ENCODE measurements around the gene GCHFR.

The GCHFR gene

GRCh38 chr15:40755812-40756208, 8.1 kb upstream of the GCHFR start:
- peak in 1 of 2 experiments; percentile 27 for DNase-seq

- peak; percentile 21 to 33 for DNase-seq
These were observed 6.9 kb upstream of the GCHFR start for GRCh38 chr15:40756938-40757337.

DNA sequence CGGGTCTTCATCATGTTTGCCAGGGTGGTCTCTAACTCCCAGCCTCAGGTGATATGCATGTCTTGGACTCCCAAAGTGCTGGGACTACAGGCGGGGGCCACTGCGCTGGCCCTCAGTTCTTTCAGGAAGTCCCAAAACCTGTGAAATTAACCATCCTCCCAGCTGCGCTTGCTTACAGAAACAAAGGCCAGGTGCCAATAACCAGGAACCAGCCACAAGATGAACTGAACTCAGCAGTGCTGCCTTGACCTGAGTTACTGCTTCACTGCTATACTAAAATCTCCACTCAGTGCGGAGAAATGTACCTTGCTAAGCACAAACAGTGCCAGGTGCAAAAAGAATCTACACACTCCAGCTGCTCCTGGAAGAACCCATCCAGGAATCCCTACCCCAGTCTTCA, 3.9 kb upstream of the GCHFR start:
- no peak for DNase-seq

DNA sequence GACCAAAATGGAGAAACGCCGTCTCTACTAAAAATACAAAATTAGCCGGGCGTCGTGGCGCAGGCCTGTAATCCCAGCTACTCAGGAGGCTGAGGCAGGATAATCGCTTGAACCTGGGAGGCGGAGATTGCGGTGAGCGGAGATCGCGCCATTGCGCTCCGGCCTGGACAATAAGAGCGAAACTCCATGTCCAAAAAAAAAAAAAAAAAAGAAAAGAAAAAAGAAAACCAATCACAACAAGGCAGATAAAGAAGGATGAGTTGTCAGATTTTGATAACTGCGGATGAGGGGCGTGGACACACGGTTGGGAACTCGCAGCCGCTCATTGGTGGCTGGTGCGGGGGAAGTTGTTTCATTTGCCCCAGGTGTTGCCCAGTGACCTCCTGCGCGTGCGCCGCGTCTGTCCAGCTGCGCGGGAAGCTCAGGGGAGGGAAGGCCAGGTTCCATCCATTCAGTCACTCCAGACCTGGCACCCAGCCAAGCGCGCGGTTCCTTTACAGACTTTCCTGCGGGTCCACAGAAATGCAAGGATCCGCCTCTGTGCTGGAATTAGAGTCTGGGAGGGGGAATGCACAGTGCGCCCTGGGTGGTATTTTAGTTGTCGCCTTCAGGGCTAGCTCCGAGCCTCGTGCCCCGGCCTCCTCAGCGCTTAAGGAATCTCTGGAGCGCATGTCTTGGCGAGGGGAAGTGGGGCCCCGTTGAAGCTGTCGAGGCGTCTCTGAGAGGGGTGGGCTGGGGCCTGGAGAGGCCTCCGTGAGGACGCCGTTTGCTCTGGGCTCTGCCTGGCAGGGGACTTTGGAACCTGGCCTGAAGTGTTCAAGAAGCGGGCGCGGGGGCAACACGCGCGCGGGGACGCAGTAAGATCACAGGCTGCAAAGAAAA, 708 bp upstream of the GCHFR start:
- peak; percentile 61 to 85 for DNase-seq

- DNase-seq = peak in 1 of 2 experiments; percentile 54
These were observed 798 bp downstream of the GCHFR start for GRCh38 chr15:40764629-40765103.

- DNase-seq = no peak
These were observed 2.4 kb downstream of the GCHFR start for GRCh38 chr15:40766194-40766815.

- no peak for DNase-seq
These were observed 3.3 kb downstream of the GCHFR start for GRCh38 chr15:40766906-40767837.

- DNase-seq = no peak
These were observed 4.1 kb downstream of the GCHFR start for GRCh38 chr15:40767838-40768500.

- no peak for DNase-seq
These were observed 4.8 kb downstream of the GCHFR start for GRCh38 chr15:40768521-40769273.

DNA sequence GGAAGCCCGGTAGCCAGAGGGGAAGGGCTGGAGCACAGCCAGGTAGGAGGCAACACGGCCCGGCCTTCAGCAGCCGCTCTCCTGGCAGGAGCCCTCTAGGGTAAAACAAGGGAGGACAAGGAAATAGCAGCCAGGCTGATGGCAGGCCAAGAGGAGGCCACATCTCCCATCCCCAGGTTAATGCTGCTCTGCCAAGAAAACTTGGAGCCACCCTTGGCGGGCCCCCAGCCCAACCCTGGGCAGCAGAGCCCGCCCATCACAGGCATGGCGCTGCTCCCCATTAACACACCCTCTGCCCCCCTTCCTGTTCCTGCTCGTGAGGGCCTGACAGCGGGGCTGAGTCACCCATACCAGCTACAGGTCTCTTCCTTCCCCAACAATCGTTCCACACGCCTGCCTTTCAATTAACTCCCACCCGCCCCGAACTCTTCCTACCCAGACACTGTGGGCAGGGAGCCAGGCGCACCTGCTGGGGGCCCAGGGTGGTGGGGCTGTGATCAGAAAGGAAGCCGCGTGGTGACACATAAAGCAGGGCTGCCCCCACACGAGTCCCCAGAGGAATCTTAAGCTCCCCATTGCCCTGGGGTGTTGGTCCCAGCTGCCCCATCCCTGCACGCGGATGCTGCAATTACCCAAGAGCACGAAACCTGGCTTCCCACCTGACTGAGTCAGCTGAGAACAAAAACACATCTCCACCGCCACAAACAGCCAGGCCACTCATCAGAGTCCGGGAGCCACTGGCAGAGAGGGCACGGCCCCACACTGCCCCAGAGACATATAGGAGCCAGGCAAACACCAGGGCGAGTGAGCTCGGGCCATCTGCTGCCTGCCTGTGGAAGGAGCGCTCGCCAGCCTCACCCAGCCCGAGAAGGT, 5.6 kb downstream of the GCHFR start, which contains the start of gene C15orf62:
Gene C15orf62 (plus strand): TSS at position 707 of the 873 bp plus-strand sequence. CDS start 516 bp downstream, outside the sequence.
- no peak for DNase-seq

DNA sequence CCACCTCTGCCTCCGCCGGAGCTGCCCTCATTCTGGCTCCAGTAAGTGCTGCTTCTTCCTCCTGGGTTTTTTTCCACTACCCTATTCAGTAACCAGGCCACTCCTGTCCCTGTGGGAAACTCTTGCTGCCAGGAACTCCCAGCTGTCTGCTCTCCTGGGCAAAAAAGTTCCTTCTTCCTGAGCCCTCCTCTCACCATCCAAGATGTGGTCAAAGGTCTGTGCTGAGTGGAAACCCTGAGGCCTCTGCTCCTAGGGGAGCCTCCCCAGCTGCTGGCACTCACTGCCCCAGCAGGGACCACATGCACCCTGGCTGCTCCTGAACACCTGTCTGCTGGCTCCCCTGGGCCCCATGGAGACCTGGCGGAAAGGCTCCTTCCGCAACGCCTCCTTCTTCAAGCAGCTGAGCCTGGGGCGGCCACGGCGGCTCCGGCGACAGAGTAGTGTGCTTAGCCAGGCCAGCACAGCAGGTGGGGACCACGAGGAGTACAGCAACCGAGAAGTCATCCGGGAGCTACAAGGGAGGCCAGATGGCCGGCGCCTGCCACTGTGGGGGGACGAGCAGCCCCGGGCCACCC, 6.4 kb downstream of the GCHFR start:
- DNase-seq = no peak

DNA sequence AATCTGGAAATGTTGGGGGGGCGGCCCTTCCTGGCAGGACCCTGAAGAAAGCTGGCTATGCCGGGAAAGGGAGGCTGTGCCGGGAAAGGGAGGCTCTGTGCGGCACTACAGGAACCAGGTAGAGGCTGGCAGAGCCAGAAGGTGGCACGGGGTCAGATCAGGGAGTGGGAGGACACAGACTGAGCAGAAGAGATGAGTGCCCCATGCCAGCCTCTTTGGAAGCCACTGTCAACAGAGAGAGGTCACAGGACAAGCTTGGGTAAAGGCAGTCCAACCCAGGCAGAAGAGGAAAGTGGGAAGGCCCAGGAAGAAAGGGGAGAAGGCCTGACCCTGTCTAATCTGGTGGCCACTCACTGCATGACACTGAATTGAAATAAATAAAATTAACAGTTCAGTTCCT, 7.4 kb downstream of the GCHFR start:
- DNase-seq = no peak

- DNase-seq = no peak
These were observed 8.1 kb downstream of the GCHFR start for GRCh38 chr15:40772014-40772413.

DNA sequence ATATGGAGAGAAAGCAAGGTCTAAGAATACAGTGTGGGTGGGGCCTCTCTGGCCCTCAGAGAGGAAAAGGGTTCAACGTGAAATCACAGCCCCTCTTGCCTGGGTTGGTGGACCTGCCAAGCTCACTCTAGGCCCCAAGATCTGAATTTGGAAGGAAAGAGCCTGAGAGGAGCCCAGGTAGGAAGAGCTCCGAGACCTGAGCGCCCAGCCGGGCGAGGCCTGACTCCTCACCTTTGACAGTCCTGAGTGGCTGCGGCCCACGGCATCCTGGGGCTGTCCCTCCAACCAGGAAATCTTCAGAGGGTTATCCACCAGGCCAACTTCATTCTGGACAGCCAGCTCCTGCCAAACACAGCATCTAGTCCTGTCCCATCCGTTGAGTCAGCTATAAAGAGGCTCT, 9.6 kb downstream of the GCHFR start:
- no peak for DNase-seq

DNA sequence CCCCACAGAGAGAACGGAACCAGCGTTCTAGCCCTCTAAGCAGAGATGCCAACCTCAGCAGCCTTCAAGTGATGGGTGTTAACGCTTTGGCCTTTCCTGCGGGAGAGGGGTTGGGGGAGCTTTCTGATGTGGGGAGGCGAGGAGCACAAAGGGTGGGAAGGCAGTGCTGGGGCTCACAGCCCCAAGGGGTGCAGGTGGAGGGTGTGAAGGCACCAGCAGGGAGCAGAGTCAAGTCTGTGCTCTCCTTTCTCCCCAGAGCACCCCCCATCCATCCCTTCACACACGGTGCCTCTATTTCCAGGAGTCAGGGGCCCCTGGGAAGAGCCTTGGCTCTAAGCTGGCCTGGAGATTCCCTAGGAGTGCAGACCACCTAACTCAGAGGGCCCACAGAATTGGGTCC, 10.0 kb downstream of the GCHFR start:
- DNase-seq = no peak

GRCh38 chr15:40775007-40775406, 11.1 kb downstream of the GCHFR start:
- DNase-seq = no peak

- no peak for DNase-seq
These were observed 12.1 kb downstream of the GCHFR start for GRCh38 chr15:40775740-40776536.

DNA sequence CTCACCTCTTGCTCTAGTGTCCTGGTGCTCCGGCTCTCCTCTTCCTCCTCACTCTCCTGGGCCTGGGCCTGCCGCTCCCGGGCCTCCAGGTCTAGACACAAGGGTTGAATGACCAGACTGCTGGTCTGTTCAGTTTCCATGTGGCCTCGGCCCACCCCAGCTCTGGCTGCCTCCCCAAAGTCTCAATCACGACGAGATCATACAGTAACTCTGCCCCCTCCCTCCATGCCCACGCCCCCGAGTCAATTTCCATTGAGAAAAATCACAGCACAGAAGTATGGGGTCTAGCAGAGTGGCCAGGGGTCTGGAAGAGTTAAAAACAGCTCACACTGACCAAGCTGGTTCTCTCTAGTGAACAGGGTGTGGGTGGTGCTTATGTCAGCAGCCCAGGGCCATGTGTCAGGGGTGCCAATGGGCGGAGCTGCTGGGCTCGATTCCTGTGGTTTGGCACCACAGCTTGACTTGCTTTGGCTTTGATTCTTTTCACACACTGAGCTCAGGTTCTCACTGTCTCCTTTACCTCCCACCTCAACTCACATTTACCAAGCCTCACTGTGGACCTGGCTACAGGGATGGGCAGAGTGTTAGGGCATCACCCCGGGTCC, 12.8 kb downstream of the GCHFR start:
- no peak for DNase-seq

Measured in NCI-H526 (cell line).